Measurements from ENCODE around the gene ACTRT2.

DNA sequence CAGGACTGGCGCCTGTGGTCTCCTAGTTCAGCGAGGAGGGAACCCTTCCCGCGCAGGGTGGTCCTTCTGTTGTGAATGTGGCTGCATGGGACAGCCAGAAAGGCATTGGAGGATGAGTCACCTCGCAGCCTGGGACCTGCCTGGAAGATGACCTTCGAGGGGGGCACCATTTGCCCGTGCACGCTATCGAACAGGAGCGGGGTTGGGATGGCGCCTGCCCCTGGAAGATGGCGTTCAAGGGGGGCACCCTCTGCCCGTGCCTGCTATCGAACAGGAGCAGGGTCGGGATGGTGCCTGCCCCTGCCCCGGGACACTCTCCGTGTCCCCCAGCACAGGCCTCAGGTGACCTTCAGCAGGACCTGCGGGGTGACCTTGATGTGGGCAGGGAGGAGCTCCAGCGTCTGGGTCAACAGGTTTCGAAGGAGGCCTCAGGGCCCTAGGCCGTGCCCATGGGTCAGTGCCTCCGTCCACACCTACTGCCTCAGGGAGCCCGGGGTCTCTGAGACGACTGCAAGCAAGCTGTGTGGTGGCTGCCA, 1.7 kb upstream of the ACTRT2 start:
- TF ChIP-seq, protein P1, sequence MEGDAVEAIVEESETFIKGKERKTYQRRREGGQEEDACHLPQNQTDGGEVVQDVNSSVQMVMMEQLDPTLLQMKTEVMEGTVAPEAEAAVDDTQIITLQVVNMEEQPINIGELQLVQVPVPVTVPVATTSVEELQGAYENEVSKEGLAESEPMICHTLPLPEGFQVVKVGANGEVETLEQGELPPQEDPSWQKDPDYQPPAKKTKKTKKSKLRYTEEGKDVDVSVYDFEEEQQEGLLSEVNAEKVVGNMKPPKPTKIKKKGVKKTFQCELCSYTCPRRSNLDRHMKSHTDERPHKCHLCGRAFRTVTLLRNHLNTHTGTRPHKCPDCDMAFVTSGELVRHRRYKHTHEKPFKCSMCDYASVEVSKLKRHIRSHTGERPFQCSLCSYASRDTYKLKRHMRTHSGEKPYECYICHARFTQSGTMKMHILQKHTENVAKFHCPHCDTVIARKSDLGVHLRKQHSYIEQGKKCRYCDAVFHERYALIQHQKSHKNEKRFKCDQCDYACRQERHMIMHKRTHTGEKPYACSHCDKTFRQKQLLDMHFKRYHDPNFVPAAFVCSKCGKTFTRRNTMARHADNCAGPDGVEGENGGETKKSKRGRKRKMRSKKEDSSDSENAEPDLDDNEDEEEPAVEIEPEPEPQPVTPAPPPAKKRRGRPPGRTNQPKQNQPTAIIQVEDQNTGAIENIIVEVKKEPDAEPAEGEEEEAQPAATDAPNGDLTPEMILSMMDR (IDR thresholded peaks at IDR 0.05): no peak
- TF ChIP-seq POLR2AphosphoS5 (IDR thresholded peaks at IDR 0.05) (no peak), EP300 (IDR thresholded peaks at IDR 0.05) (no peak)

Measured in suprapubic skin (tissue), 4 donors.